HT-29 (cell line): ENCODE data around the gene ZFP64. TPM values are rescaled to one million over a fixed set of nuclear protein-coding genes. Genes with fewer than 3 reads are reported as not detected.
"Not testable (repeated sequence)": the region's sequence is repeated elsewhere in the genome, so short reads cannot be mapped to it uniquely, and the experiment has no call there.

ENCODE experiments used
- DNase-seq: peaks from one replicate; pipeline ENCODE4 v3.0.0-alpha.2; 2015; ENCODE audit warnings: low spot score
- total RNA-seq: library from RNA; depleted of rRNA; stranded (reverse); fragments of >200 nt; shearing (Covaris generic); gene quantifications from 2 replicates; pipeline ENCODE4 v1.2.3, GENCODE V29; 2014

ZFP64 gene
- total RNA-seq, 1 experiment from 2014 or later, result 22.2 TPM

GRCh38 chr20:52204136-52204535 lies 12.6 kb upstream of the ZFP64 start:
- no peak for DNase-seq

- no peak for DNase-seq
Observed at GRCh38 chr20:52201395-52201794, 9.8 kb upstream of the ZFP64 start.

DNA sequence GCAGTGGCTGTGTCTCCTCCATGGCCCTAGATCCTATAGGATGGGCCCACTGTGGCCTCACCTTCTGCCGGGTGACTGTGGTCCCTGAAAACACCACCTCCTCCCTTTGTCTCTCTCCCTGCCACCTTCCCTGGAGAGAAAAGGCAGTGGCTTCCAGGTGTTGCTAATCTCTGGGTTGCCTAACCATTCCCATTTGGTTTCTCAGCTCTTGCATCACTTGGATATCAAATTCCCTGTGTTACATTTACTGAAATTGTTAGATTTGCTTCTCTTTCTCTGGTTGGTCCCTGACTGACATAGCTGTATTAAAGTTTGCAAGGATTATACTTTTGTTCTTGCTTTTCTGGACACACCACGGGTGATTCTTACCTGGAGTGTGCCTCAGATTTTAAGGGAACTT lies 9.3 kb upstream of the ZFP64 start:
- DNase-seq, result no peak

DNA sequence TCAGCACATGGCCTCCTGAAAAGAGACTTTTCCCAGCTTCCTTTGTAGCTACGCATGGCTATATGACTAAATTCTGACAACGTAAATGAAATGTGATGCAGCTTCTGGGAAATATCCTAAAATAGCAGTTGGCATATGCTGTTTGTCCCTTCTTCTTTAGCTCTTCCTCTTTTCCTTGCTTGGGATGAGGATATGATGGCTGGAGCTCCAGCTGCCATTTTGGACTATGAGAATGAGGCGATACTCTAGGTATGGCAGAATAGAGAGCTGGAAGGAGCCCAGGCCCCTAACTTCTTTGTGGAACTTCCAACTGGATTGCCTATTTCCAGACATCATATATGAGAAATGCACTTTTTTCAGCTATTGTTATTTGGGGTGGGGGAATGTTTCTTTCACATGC lies 5.3 kb upstream of the ZFP64 start:
- DNase-seq, result no peak

GRCh38 chr20:52193886-52194545 lies 2.4 kb upstream of the ZFP64 start:
- DNase-seq, result peak; percentile 27

- no peak for DNase-seq
Observed at GRCh38 chr20:52193133-52193532, 1.6 kb upstream of the ZFP64 start.

DNA sequence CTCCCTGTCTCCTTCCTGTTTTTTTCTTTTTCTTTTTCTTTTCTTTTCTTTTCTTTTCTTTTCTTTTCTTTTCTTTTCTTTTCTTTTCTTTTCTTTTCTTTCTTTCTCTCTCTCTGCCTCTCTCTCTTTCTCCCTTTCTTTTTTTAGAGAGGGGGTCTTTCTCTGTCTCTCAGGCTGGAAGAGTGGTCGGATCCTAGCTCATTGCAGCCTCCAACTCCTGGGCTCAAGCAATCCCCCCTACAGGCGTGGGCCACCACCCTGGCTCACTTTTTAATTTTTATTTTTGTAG lies 1.1 kb upstream of the ZFP64 start:
- not testable (repeated sequence) for DNase-seq

DNA sequence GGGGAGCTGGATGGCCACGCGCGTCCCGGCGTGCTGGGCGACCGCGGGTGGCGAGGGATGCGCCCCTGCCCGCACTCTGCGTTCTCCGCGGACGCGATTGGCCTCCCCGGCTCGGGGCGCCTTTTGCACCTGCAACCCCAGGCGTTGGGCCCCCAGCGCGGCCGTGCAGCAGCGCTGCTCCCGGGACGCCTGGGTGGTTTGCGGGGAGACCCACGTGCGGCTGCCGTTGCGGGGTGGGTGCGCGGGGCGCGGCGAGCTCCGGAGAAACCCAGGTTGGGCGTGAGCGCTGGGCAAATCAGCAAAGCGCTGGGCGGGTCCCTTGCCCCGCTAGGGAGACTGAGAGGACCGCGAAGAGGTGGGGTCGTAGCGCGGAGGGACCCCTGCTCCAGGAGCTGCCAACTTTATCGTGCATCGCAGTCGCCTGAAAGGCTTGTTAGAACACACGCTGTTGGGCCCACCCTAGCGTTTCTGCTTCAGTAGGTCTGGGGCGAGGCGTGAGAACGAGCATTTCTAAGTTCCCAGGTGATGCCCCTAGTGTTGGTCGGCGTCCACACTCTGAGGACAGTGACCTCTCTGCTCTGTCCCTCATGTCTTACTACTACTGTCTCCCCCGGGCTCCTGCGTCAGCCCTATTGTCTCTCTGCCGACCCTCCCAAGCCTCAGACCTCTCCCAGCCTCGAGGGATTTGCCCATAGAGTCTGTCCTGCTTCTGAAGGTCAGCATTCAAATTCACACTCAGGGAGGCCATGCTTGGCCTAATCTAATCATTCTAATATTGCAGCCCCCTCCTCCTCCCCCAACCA lies 538 bp upstream of the ZFP64 start:
- peak; percentile 73 for DNase-seq

DNA sequence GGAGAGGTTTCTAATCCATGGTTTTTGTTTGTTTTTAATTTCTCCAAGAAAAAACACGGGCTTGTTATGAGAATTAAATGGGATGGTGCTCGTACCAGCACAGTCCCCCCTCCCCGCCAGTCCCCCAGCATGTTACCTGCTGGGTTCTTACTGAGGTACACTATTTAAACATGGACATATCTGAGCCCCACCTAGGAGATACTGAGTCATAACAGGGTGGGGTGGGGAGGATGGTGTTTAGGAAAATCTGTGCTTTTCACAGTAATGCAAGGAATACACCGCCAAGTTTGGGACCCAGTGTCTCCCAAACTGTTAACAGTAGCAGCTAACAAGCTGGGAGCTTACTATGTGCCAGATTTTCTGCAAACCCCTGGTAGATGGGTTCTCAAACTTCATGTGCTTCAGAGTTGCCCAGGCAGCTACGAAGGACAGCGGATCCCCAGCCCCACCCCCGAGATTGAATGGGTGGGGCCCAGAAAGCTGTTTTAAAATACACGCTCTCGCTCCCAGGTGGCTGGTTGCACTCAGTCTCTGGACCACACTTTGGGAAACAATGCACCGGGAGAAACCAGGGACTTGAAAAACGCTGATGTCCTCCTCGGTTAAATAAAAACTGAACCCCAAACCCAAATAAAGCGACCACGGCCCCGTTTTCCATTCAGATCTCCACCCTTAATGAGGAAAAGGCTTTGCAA lies 995 bp downstream of the ZFP64 start:
- peak; percentile 64 for DNase-seq

GRCh38 chr20:52181766-52182165 lies 9.8 kb downstream of the ZFP64 start:
- DNase-seq, result no peak

DNA sequence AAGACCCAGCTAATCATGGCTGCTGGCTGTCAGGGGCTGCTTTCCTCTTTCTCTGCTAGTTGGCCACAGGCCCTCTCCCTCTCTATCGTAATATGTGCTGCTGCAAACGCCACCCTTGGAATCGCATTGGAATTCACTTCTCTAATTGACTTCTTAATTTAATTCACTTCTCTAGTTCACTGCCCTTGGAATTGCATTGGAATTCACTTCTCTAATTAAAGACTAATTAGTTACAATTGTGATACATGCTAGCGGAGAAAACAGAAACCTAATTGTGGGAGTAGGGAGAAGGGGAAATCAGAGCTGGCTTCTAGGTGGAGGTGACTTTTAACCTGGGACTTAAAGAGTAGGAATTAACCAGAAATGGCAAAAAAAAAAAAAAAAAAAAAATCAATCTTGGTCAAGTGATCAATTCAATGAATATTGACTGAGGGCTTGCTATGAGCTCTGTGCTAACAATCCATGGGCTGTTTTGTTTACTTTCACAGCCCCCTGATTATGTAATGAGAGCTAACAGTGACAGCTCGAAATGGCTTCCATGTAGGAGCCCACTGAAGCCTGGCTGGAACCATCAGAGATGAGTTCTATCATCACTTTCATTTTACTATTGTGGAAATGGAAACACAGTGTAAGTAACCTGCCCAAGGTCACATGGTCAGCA lies 11.3 kb downstream of the ZFP64 start:
- DNase-seq, result no peak

GRCh38 chr20:52179331-52180179 lies 12.0 kb downstream of the ZFP64 start:
- DNase-seq, result no peak

- no peak for DNase-seq
Observed at GRCh38 chr20:52178691-52179090, 12.9 kb downstream of the ZFP64 start.

DNA sequence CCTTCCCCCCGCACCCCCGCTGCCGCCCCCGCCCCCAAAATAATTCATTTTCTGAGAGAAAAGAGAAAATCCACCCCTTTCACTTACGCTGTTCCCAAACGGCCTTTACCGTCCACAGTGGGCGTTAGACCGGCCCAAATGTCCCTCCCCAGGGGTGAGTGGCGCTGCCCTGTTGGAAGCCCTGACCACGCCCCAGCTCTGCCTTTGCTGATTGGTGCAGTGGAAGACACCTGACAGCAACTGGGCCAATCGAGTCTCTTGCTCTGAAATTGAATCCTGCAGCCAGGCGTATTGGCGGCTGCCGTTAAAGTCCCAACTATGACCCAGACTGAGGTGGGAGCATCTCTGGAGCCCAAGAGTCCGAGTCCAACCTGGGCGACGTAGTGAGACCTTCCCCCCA lies 15.7 kb downstream of the ZFP64 start:
- DNase-seq, result no peak

DNA sequence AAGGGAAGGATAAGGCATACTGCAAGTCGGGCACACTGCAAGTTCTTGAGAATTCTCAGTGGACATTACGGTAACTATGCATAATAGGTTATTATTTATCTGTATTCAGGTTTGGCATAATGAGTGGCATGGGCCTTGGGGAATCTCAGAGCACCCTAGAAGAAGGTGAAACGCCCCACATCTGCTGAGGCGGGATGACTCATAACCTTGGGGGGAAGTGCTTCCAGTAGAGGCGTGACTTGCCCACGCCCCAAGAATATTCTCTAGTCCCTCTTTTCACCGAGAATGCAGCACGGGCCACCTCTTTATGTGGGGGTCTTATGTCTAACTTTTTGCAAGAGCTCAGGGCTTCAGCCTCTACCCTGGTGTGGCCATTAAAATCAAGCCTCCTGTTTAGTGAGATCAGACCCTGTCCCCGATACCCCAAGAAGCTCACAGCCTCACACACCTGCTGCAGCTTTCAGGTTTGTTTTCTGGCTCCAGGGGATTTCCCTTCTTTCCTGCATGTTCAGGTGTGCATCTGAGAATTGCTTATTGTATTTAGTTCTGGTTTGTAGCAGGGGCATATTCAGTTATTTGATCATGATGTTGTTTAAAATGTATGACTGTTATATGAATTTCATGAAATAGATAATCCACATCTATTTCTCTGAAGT lies 19.1 kb downstream of the ZFP64 start:
- DNase-seq, result no peak

- no peak for DNase-seq
Observed at GRCh38 chr20:52171025-52171424, 20.6 kb downstream of the ZFP64 start.

DNA sequence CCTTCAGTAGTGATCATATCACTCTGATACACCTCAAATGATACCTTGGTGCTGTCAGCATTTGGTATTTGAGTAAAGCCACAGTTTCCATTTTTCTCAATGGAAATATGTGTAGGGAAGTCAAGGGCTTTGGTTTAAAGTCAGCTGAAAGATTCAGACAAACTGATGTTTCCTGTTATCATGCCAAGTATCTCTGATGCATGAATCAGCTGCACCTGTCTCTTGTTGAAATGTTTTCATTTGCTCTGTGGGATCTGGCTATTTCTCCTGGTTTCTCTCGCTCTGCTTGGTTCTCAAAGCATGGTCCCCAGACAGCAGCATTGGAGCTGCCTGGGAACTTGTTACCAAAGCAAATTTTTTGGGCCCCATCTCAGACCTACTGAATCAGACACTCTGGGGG lies 23.5 kb downstream of the ZFP64 start:
- no peak for DNase-seq

GRCh38 chr20:52167232-52167840 lies 24.2 kb downstream of the ZFP64 start:
- no peak for DNase-seq

DNA sequence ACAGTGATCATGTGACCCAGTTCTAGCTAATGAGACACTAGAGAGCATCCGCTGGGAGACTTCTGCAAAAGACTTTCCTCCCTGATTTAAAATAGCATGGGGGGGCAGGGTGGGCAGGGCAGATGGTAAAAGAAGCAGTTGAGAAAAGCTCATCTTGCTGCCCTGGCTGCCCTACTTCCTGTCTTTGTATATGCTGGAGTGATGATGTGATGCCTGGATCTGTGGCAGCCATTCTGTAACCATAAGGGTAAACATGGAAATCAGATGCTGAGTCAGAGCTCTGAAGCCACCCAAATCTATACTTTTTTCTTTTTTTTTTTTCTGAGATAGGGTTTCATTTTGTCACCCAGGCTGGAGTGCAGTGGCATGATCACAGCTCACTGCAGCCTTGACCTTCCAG lies 25.4 kb downstream of the ZFP64 start:
- DNase-seq, result no peak

DNA sequence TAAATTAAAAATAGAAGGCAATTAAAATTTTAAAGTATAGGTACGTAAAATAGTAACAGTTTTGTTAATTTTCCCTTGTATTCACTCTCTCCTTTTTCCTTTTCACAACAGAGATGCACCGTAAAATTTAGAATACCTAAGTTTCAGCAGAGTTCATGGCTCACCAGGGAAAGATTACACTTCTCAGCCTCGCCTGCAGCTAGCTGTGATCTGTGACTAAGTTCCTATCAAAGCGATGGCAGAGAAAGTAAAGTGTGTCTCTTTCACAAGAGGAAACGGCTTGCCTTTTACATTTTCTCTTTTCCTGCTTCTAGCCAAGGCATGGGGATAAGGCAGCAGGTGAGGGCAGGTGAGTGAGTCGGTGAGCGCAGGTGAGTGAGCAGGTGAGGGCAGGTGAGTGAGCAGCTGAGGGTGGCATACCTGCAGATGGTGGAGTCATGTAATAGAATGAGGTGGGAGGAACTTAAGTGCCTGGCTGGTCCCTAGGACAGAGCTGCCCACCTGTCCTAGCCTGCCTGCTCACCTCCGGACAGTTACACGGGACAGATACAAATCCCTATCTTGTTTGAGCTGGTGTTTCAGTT lies 30.9 kb downstream of the ZFP64 start:
- no peak for DNase-seq
